NOMO-1 (cell line): Measurements from ENCODE around the gene MAP4.
"Not testable (repeated sequence)": the region's sequence is repeated elsewhere in the genome, so short reads cannot be mapped to it uniquely, and the experiment has no call there.

Experiments used
- DNase-seq, 2 experiments: peaks; one replicate each; lab custom pipeline; 2025; ENCODE audit not compliant: unreplicated experiment in 2 of 2; lab: John Stamatoyannopoulos, UW

MAP4 gene

DNA sequence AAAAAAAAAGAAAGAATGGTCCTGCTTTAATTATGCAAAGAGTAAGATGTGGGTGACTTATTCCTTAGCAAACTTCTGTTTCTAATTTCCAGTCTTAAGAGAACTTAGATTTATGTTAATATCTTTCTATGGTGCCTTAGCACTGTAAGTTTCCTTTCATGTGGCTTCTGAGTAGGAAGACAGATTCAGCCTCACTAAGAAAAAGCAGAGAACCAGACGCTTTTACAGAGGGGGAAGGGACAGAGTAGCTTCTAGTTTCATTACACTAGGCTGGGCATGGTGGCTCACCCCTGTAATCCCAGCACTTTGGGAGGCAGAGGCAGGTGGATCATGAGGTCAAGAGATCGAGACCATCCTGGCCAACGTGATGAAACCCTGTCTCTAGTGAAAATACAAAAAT lies 118.3 kb downstream of the MAP4 start:
- DNase-seq: no peak

DNA sequence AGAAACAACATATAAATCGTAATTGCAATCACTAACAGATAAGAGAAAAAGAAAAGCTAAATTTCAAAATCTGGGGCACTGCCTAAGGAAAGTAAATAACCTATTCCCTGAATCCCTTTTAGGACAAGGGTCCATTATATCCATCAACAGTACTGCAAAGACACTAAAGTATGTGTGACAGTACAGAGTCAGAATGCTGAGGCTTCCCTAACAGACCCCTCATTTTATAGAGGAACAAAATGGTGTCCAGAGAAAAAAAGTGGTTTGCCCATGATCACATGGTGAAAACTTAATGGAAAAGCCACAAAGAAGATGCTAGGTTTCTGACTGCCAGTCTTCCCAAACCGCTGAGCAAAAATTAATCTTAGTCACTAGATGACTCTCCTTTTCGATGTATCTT lies 119.5 kb downstream of the MAP4 start:
- no peak for DNase-seq

DNA sequence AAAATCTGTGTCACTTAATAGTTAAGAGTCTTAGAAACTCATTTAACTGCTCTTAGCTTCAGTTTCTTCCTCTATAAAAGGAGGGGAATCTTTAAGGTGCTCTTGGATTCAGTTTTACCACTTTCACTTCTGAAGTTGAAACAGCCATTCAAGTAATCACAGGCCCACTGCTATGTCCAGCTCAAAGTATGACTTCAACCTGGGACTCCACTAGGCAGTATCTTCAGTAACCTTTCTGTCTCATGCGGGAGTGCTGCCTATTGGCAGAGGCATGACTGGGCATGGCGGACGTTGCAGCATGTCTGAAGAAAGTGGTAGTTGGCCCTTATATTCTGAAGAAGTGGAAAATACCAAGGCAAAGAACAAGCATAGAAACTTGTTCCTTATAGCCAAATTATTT lies 121.0 kb downstream of the MAP4 start:
- no peak for DNase-seq

DNA sequence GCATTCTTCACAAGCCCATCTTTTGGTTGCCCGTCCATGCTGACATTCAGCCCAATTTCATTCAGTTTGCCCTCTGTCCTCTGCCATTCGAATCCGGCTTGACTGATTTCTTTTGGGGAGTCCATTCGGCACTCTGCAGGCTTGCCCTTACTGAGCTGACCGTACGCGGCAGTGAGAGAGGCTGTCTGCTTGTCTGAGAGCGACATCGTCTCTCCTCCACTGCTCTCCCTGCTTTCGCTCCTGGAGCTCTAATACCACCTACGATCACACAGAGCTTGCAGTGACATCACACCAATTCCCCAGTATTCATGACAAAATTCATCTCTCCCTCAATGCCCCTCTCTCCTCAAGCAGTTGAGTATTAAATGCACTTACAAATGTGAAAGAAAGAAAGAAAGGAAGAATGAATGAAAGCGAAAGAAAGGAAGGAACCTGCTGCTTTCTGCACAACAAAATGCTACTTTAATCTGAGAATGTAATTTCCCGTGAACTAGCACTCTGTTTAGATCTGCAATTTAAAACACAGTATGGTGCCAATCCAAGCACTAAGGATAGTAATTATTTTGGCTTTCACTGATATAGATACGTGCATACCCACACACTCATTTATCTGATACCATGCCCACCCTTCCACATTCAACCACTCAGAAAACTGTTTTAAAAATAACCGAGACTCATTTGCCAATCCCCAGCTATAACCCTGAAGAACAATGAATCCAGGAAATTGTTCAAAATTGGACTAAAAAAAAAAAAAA lies 123.8 kb downstream of the MAP4 start:
- no peak for DNase-seq

DNA sequence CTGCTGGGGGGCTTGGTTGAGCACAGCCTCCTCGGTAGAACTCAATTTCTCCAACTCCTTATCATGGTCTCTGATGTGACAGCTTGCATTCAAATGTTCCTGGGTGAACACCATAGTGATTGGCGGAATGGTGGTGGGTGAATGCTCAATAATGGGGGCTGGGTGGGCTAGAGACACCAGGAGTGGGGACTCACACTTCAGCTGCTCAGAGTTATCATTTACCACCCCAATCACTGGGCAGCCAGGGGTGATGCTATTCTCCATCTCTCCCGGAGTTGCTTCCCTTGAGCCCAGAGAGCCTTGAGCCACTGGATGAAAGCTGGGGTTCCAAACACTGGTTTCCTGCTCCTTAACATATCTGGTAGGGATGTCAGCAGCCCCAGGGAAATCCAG lies 124.6 kb downstream of the MAP4 start:
- no peak for DNase-seq

DNA sequence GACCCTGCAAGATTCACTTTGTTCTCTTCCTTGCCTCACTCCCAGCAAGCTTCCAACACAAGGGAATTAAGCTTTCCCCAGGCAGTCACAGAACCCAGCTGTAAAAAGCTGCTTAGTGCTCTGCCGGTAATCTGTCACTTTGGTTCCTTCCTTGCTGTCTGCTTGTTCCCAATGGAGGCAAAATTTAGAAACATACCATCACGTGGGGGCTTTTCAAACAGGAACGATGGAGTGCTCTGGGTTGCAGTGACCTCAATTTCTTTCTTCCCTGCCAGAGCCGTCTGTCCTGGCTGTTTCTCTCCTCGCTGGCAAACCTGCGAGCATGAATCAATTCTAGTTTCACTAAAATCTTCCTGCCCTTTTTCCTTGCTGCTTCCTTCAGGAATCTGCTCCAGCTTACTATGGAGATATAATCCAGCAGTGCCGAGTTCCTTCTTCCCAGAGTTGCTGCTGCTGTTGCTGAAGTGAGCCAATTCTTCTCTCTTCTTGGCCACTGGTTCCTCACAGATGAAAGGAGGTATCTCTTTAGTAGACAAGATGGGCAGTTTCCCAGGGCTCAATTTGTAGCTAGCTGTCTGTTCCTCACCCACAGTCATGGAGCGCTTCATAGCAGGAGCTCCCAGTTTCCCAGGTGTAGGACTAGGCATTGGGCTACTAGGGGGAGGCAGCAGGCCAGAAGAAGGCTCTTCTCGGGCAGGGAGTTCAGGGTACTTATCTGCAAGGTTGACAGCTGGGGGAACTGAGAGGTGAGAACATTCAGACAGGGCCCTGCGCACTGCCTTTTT lies 125.2 kb downstream of the MAP4 start:
- DNase-seq: no peak

DNA sequence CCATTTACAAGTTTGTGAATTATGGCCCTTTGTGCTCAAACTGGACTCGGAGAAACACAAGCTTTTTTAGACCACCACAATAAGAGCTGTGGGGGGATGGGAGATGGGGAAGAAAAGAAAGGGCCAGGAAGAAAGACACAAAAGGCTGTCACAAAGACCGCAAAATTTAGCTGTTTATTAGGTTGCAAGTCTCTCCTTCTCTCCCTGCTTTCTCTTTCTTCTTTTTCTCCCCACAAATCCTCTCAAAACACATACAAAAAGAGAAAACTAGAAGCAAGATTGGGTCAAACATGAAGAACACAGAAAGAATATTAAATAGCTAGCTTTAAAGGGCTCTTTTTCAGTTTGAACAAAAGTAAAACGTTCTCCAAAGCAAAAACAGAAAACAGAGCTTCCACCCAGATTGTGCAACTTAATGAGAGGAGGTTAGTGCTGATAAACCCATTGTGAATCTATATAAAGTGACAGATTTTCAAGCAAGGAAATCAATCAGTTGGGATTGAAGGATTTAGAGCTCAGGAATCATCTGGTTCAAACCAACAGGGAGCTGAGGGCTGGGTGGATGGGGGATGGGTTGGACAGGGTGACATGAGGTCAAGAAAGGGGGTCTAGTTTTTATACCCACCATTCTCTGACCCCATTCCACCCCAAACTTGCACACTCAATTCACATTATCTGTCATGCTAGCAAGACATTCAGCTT lies 125.9 kb downstream of the MAP4 start:
- no peak for DNase-seq

DNA sequence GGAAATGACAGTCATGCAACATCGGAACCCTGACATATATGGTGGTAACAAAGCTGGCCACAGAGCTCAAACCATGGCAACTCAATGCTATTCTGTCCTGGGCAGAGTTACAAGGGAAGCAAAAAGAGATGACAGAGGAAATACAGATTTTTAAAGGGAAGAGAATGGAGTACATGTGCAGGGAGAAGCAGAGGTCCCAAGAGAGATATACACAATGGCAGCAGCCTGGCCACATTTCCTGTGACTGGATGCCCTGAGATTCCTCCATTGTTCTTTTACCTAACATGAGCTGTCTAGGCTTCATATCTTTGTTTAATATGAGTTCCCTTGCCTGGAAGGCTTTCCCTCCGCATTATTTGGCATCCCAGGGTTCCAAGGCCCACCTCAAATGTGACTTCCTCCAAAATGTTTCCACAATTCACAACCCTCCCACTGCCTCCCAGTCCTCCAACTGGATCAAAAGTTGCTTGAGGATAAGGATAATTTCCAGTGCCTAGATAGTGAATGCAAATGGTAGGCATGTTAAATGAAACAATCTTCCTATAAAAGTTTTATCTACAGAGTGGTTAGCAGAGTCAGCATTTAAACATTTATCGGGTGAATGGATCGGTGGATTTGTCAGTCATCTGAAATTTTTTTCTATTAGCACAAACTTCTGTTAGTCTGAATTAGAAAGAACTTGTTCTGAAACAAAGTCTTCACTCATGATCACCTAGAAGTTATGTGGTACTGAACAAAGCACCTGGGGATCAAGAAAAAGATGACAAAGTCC lies 127.0 kb downstream of the MAP4 start:
- no peak for DNase-seq

DNA sequence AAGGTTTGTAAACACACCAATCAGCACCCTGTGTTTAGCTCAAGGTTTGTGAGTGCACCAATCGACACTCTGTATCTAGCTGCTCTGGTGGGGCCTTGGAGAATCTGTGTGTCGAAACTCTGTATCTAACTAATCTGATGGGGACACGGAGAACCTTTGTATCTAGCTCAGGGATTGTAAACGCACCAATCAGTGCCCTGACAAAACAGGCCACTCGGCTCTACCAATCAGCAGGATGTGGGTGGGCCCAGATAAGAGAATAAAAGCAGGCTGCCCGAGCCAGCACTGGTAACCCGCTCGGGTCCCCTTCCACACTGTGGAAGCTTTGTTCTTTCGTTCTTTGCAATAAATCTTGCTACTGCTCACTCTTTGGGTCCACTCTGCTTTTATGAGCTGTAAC lies 128.2 kb downstream of the MAP4 start:
- not testable (repeated sequence) for DNase-seq

DNA sequence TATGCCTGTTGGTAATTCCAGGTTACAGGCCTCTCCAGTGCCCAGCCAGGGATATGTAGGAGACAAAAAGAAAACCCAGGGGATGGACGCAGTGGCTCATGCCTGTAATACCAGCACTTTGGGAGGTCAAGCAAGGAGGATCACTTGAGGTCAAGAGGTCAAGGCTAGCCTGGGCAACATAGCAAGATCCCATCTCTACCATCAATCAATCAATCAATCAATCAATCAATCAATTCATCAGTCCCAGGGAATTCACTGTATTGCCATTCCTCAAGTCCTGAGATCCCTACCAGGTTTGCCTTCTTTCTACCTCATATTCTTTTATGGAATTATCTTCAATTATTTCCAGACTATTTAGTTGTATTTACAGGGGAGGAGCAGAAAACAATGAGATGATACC lies 131.0 kb downstream of the MAP4 start:
- DNase-seq: no peak

DNA sequence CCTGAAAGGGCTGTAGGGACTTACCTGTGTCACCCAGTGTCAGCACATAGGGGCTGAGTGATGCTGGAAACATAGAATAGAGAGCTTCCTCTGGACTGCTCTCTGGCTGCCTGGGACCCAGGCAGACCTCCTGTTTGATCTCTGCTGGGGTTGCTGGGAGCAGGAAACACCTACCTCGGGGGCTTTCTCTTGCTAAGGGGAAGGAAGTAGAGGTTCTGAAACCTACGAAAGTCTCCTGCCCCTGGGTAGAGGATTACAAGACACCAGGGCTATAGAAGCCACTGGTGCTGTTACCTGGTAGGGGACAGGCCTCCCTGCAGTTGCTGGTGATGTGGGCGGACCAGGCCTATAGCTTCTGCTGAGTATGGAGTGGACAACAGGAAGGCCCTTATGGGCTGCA lies 131.6 kb downstream of the MAP4 start:
- DNase-seq: no peak

DNA sequence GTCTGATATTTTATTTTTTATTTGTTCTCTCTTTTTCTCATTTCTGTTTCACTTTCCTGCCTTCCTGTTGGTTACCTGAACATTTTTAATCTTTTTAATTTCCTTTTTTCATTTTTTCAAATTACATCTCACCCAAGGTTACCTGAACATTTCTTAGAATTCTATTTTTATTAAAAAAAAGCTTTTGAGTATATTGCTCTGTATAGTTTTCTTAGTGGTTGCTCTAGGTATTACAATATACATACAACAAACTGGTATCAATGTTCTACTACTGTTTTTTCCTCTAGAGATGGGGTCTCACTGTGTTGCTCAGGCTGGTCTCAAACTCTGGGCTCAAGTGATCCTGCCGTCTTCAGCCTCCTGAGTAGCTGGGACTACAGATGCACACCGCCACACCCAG lies 133.9 kb downstream of the MAP4 start:
- DNase-seq: no peak

DNA sequence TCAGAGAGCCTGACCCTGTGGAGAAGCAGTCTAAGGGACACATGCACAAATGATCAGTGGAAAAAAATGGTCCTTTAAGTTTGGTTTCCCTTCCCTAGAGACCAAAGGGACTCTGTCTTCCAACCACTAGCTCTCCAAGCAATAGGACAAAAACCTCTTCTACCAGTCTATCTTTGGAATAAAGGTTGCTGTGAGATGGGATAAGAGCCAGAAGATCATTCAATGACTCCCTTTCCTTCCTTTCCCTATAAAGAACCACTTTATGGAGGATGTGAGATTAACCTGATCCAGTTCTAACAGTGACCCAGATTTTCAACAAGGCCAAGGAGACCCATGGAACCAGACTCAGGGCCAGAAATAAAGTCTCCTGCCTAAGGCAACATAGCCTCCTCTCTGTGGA lies 138.5 kb downstream of the MAP4 start:
- no peak for DNase-seq

DNA sequence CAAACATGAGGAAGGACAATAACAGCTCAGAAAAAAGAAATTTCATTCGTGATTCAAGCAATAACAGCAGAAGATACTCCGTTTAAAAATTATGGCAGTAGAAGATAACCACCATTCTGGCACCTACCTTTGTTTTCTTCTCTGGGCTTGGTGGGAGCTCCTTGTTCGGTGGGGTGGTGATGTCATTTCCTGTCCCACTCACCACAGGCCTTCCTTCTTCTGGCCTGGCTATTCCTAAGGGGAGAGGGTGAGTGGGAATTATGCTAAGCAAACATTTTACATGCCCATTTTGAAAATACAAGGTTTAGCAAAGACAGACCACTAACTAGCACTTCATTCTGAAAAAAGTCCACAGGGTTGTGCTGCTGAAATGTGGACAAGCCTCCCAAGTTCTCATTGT lies 138.9 kb downstream of the MAP4 start:
- DNase-seq: no peak

DNA sequence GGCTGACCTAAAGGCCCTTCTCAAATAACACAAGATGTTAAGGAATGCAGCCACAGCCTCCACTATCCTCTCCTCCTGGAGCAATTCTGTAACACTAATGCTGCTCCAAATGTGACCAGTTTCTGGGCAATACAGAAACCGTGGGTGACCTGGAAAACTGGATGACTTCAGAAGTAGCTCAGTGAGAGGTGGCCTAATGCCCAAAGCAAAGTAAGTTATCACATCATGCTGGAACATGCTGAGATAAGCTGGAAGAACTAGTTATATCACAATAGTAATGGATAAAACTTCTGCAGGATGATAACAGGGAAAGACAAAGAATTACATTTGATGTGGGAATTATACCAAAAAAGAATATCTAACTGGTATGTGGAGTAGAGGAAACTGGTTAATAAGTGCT lies 141.3 kb downstream of the MAP4 start:
- no peak for DNase-seq

DNA sequence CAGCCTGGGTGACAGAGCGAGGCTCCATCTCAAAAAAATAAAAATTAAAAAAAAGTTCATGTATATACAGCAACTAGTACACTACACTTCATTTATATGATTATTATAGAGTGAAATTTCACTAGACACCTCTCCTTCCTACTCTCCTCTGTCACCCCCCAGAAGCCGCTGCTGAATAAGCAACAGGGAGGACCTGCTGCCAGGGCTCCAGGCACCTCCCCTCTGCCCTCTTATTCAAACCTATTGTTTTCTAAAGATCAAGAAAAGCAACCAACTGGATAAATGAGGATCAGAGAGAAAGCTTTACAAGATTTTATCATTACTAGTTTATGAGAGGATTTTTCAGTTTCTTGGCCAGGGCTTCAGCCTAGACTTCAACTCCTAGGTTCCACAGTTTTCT lies 141.8 kb downstream of the MAP4 start:
- DNase-seq: no peak

DNA sequence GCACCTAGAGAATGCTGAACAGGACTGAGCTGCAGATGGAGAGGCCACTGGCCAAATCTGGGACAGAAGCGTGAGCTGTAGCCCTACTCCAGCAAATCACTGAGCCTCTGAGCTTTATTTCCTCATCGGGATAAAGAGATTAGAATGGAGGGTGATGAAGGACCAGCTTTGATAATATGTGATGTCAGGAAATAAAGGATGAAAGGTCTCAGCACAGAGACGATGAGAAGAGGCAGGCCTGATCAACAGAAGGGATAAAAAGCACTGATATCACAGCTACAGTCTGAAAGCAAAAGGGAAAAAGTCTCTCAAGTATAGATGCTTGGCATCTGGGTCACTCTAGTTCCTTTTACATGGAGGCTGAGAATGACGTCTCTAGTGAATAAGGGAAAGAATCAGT lies 143.3 kb downstream of the MAP4 start:
- DNase-seq: no peak

DNA sequence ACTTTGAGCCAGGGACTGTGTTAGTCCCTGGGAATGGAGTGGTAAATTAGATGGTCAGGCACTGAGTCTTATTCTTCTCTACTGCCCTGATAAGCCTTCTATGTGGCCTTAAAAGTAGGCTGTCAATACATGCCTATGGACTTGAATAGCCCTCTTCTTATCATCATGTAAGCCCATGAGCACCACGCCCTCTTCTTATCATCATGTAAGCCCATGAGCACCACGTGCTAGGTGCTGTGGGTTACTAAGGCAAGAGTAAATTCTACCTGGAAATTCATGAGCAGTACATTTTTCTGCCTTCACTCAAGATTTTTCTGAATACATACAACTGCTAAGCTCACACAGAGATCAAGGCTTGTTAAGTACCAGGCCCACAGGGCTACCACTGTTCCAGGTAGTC lies 144.8 kb downstream of the MAP4 start:
- DNase-seq: no peak

DNA sequence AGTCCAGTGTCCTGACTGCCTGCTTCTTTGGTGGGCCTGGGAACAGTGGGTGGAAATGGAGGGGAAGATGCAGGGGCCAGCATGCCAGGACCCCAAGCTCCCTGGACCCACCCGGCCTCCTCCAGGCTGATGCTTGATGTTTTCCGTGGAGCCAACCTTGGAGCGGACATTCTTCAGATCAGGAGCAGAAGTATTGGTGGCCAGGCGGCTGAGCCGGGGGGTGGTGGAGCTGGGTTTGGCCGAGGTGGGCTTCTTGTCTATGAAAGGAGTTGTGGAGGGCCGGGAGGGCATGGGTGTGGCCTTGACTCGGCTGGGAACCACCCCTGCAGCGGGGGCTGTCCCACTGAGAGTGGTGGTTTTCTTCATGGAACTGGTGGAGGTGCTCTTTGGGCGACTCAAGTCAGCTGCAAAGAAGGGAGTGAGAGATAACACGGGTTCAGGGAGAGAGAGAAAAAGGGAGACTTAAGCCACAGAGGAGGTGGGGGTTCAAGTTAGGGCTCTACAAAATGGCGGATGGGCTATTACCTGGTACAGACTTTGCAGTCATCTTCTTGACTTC lies 145.4 kb downstream of the MAP4 start:
- DNase-seq: no peak

DNA sequence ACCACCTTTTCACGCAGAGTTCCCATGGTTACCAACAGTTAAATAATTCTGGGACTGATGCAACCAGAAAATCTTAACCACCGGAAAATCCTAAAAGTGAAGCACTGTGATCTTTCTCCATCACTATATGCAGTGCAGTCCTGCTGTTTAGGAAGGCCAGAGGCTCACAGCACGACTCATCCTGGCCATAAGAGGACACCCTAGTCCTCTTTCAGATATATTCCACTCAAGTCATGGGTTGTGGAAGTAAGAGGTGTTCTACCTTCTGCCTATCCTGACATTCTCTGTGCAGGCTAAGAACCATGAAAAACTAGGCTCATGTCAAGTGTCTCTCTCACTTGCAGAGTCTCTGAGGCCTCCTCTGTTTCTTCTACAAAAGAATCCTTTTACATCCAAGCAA lies 146.1 kb downstream of the MAP4 start:
- DNase-seq: no peak

DNA sequence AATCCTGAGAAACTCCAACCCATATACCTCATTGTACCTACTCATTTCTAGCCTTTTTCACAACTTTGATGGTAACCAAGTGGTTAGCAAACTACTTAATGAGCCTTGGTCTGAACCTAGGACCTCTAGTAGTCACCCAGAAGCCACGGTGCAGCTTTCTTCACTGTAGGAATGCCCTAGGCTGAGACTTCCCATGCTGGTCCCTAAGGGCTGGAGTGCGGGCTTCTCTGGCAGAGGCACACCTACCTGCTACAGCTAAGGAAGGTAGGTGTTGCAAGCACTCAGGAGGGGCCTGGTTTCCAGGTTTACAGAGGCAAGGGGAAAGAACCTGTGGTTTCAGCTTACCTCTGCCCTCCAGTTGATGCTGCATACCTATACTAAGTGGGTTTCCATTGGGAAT lies 147.9 kb downstream of the MAP4 start:
- no peak for DNase-seq
